Stimulated activated CD8-positive, alpha-beta memory T cell treated with anti-CD3 and anti-CD28 coated beads, Interleukin-15, amount 100 ng/mL, for 48 hours (primary cell): ENCODE results near the gene ZNF546.
"Not testable (repeated sequence)": the region's sequence is repeated elsewhere in the genome, so short reads cannot be mapped to it uniquely, and the experiment has no call there.

Source experiments
- DNase-seq, 2 donors: peaks; one replicate each; pipeline ENCODE4 v3.0.0-alpha.2; 2020; ENCODE audit warnings: low read depth in 2 of 2

Gene ZNF546

DNA sequence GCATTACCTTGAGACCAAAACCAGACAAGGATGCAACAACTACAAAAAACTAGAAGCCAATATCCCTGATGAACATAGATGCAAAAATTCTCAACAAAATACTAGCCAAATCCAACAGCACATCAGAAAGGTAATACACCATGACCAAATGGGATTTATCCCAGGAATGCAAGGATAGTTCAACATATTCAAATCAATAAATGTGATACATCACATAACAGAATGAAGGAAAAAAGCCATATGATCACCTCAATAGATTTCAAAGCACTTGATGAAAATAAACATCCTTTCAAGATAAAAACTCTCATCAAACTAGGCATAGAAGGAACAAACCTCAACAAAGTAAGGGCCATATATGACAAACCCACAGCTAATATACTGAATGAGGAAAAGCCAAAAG lies 10.2 kb upstream of the ZNF546 start:
- no peak for DNase-seq

GRCh38 chr19:39987167-39987566 lies 9.7 kb upstream of the ZNF546 start:
- DNase-seq, result no peak

DNA sequence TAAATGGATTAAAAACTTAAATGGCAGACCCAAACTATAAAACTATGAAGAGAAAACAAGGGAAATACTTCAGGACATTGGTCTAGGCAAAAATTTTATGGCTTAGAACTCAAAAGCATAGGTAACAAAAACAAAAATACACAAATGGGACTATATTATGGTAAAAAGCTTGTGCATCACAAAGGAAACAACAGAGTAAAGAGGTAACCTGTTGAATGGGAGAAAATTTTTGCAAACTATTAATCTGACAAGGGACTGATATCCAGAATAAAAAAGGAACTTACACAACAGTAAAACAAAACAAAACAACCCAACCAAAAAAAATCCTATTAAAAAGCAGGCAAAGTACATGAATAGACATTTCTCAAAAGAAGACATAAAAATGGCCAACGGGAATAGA lies 9.3 kb upstream of the ZNF546 start:
- DNase-seq, result no peak

DNA sequence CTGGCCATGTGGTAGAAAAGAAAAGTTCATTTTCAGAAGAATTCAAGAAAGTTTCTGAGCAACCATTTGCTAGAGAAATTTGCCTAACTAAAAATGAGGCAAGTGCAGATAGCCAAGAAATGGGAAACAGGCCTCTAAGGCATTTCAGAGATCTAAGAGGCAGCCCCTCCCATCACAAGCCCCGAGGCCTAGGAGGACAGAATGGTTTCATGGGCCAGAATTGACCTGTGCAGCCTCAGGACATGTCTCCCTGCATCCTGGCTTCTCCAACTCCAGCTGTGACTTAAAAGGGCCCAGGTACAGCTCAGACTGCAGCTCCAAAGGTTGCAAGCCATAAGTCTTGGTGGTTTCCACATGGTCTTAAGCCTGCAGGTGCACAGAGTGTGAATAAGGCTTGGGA lies 3.3 kb upstream of the ZNF546 start:
- no peak for DNase-seq

- DNase-seq, result no peak
Measured at GRCh38 chr19:39994361-39994760, 2.5 kb upstream of the ZNF546 start.

- DNase-seq, result no peak
Measured at GRCh38 chr19:39995794-39996193, 1.1 kb upstream of the ZNF546 start.

GRCh38 chr19:39996218-39996810 lies 546 bp upstream of the ZNF546 start:
- peak; percentile 21 to 33 for DNase-seq

DNA sequence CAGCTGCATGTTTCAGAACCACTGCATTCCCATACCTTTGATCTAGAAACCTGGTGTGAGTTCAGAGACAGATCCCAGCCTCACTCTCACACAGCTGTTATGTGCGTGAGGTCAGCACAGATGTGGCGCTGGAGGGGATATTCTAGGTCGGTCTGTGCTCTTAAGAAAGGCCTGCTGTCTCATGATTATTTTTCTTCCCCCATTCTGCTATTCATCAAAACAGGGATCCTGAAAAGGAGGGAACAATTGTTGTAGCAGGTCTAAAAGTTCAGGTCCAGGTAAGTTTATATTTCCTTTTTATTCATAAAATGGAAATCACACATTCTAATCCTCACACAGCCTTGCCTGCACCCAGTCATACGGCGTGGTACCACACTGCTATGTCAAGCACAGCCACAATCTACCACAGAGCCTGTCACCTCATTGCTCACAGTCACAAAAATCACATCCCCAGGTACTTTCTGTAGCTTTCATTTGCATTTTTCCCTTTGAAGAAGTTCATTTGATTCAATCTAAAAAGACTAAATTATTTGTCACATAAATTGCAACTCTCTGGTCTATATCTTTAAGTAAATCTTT lies 867 bp downstream of the ZNF546 start:
- DNase-seq, result no peak

DNA sequence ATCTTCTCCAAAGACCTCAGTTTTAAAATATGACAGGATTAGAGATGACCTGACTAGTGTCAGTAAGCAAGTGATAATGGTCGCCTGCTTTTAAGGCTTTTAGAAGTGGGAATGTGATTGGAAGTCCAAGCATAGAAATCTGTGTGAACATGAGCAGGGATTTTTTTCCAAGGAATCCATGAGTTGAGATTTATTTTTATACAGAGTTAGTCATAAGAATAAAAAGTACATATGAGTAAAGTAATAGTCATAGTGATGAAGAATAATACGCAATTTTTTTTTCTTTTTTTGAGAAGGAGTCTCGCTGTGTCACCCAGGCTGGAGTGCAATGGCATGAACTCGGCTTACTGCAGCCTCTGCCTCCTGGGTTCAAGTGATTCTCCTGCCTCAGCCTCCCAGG lies 1.6 kb downstream of the ZNF546 start:
- no peak for DNase-seq

DNA sequence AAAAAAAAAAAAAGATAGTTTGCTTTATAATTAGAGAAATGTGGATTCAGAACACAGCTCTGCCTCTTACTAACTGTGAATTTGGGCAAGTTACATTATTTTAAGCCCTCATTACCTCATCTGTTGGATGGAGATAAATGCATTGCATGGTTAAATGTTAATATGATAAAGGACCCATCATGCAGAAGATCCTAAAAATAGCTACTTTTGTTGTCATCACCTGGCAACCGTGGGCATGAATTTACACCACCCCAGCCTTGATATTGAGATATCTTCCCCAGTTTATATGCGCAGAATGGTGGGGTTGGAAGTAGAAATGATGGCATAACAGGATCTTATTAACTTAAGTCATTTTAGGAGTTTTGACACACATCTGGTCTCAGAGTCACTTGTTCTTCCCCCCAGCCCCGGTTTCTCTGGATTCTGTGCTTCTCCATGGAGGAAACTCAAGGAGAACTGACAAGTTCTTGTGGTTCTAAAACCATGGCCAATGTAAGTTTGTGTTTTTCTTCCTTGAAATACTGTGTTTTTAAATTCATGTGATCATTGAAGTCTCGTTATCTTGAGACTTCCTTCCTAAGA lies 8.9 kb downstream of the ZNF546 start:
- no peak for DNase-seq

GRCh38 chr19:40006273-40006691 lies 9.4 kb downstream of the ZNF546 start:
- no peak for DNase-seq

GRCh38 chr19:40009674-40010073 lies 12.8 kb downstream of the ZNF546 start:
- DNase-seq, result no peak

DNA sequence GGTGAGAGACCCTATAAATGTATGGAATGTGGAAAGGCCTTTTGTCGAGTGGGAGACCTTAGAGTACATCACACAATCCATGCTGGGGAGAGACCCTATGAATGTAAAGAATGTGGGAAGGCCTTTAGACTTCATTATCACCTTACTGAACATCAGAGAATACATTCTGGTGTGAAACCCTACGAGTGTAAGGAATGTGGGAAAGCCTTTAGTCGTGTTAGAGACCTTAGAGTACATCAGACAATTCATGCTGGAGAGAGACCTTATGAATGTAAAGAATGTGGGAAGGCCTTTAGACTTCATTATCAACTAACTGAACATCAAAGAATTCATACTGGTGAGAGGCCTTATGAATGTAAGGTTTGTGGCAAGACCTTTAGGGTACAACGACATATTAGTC lies 17.1 kb downstream of the ZNF546 start:
- DNase-seq, result no peak

- DNase-seq, result no peak
Measured at GRCh38 chr19:40023969-40024368, 27.1 kb downstream of the ZNF546 start.

DNA sequence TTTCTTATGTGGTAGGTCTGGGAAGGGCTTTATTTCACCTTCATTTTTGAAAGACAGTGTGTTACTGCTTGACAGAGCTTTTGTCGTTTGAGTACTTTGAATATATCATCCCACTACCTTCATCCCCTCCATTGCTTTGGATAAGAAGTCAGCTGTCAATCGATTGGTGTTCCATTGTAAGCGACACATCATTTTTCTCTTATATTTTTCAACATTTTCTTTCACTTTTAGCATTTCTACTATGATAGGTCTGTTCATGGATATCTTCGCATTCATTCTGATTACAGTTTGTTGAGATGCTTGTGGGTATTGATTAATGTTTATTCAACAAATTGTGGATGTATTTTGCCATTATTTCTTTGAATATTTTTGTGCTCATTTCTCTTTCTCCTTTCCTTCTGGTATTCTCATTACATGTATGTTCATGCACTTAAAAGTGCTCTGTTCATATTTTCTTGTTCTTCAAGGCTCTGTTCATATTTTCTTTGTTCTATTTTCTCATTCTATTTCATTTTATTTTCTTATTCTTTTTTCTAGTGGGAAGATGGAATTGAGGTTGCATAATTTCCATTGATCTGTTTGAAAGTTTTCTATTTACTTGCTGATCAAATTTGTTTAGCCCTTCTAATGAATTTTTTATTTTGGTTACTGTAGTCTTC lies 29.2 kb downstream of the ZNF546 start:
- DNase-seq, result no peak

- DNase-seq, result no peak
Measured at GRCh38 chr19:40026597-40026970, 29.7 kb downstream of the ZNF546 start.

- DNase-seq, result no peak
Measured at GRCh38 chr19:40033989-40034560, 37.2 kb downstream of the ZNF546 start.

DNA sequence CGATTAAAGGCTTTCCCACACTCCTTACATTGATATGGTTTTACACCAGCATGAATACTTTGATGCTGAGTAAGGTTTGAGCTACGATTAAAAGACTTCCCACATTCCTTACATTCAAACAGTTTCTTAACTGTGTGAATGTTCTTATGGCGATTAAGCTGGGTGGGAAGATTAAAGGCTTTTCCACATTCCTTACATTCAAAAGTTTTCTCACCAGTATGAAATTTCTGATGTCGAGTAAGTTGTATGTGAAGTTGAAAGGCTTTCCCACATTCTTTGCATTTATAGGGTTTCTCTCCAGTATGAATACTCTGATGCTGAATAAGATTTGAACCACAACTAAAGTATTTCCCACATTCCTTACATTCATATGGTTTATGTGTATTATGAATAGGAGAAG lies 39.1 kb downstream of the ZNF546 start:
- DNase-seq, result no peak

- not testable (repeated sequence) for DNase-seq
Measured at GRCh38 chr19:40038047-40038446, 41.2 kb downstream of the ZNF546 start.

DNA sequence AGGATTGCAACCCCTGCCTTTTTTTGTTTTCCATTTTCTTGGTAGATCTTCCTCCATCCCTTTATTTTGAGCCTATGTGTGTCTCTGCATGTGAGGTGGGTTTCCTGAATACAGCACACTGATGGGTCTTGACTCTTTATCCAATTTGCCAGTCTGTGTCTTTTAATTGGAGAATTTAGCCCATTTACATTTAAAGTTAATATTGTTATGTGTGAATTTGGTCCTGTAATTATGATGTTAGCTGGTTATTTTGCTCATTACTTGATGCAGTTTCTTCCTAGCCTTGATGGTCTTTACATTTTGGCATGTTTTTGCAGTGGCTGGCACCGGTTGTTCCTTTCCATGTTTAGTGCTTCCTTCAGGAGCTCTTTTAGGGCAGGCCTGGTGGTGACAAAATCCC lies 44.9 kb downstream of the ZNF546 start:
- not testable (repeated sequence) for DNase-seq

DNA sequence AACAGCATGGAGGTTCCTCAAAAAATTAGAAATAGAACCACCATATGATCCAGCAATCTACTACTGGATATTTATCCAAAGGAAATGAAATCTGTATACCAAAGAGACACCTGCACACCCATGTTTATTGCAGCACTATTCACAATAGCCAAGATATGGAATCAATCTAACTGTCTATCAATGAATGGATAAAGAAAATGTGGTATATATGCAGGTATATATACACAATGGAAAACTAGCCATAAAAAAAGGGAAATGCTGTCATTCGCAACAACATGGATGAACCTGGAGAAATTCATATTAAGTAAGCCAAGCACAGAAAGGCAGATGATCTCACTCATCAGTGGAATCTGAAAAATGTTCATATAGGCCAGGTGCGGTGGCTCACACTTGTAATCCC lies 56.6 kb downstream of the ZNF546 start:
- no peak for DNase-seq

- DNase-seq, result no peak
Measured at GRCh38 chr19:40054632-40055031, 57.8 kb downstream of the ZNF546 start.

DNA sequence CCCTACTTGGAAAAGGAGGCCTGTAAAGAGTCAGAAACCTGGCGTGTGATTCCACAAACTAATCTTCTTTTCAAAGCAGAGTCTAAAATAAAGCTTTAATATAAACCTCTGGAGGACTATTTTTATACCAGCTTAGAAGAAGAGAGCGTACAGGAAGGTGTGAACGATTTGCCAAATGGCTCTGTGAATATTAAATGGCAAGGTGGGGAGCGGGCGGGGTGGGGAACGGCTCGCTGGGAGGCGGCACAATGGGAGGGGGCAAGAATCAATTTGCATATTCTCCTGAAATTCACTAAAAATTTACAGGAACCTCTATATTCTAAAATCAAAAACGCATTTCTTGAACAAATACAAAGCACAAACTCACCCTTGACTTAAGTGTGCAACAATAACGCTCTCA lies 58.2 kb downstream of the ZNF546 start:
- no peak for DNase-seq
